Measurements from ENCODE around the gene SPOCK1. TPM values are rescaled to one million over a fixed set of nuclear protein-coding genes. Genes with fewer than 3 reads are reported as not detected.

SPOCK1 gene
- total and polyA plus RNA-seq, 2 of the 4 experiments (the other 2 are of a cell fraction) = 5.0 to 20.3 TPM

DNA sequence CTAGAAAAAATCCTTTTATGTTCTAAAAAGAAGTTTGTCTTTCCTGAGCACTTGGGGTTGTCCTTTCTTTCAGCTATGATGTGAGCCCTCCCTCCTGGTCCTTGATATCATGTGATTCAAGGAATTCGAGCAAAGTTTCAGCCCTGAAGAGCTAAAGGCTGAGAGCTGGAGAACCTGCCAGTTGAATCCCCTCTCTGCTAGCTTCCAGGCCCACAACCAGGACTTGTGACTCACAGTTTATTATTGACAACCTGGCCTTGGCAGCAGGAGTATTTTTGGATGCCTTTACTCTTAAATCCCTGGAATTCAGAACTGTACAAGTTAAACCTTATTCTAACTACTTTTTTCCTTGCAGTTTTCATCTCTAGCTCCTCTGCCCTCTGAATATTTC lies 182.8 kb downstream of the SPOCK1 start:
- Histone ChIP-seq H3K9me3 (ENCODE audit: control insufficient read depth, insufficient read depth, low read length) (no peaks in the 10 kb centered on the region), H3K27ac (ENCODE audit: insufficient read depth, low read length) (no peak overlapping the region), H3K79me1 (ENCODE audit: low read depth in 1 of 2, low read length in 2 of 2) (no peaks in the 10 kb centered on the region), H3K36me3 (ENCODE audit: control insufficient read depth, insufficient read depth, low read length) (no peaks in the 10 kb centered on the region), H4K5ac (ENCODE audit: low read depth, low read length) (no peak overlapping the region), H3K9ac (ENCODE audit: low read depth, low read length) (no peak overlapping the region), H2BK15ac (ENCODE audit: low read depth, low read length) (no peak overlapping the region), H3K4me1 (ENCODE audit: control insufficient read depth, insufficient read depth, low read length) (no peaks in the 10 kb centered on the region), H2AK5ac (ENCODE audit: low read depth, low read length) (no peak overlapping the region), H4K91ac (ENCODE audit: insufficient read depth, low read depth, low read length) (no peak overlapping the region; the same call in 1 of the 2 replicates), H4K20me1 (ENCODE audit: insufficient read depth, low read length) (no peaks in the 10 kb centered on the region), H2BK20ac (ENCODE audit: low read depth, low read length) (no peak overlapping the region), H3K56ac (ENCODE audit: extremely low read depth, insufficient read depth, low read length) (no peak overlapping the region), H2BK5ac (ENCODE audit: low read depth, low read length, poor library complexity, severe bottlenecking) (no peak overlapping the region), H3K4me3 (ENCODE audit: insufficient read depth, low read depth, low read length) (no peak overlapping the region), H3K27me3 (ENCODE audit: control insufficient read depth, insufficient read depth, low read length) (peaks cover 11% of the 10 kb centered on the region), H3K4ac (ENCODE audit: low read depth, low read length) (no peak overlapping the region), H2AK9ac (replicated peaks; ENCODE audit: low read depth, low read length, poor library complexity) (no peak overlapping the region), H4K8ac (ENCODE audit: low read depth in 2 of 2, low read length in 2 of 2) (no peak overlapping the region), H3K4me2 (ENCODE audit: low read depth, low read length) (no peak overlapping the region), H3K9me1 (ENCODE audit: insufficient read depth, low read length) (no peaks in the 10 kb centered on the region; the same call in 1 of the 2 replicates), H2AFZ (replicated peaks; ENCODE audit: low read length, poor library complexity) (no peak overlapping the region), H2BK120ac (ENCODE audit: low read depth, low read length) (no peak overlapping the region), H3K23ac (ENCODE audit: low read depth, low read length) (no peak overlapping the region), H3K18ac (ENCODE audit: low read depth, low read length) (no peak overlapping the region), H3K14ac (replicated peaks; ENCODE audit: low read depth, low read length) (no peak overlapping the region)
- ChIA-PET POLR2A (ENCODE audit: unreplicated experiment) (no interaction called here), CTCF (interaction anchor here (0.6 to 1.0 kb wide), 2 partner anchors 182 to 263 kb away, joined by 3 to 5 read pairs; partner anchors contain the start of gene SPOCK1)
- WGBS, 2 experiments (ENCODE audit: extremely low coverage in 2 of 2, insufficient read length in 1 of 2) = 67% methylated on average over 1 of the region's 1 CpG; no CpG with 5 or more reads in 1 of the 2 experiments
- TF ChIP-seq NFE2L2 (IDR thresholded peaks at IDR 0.05; ENCODE audit: low read depth, low read length) (no peak), FOS (IDR thresholded peaks at IDR 0.05; ENCODE audit: low read depth, low read length) (no peak), RCOR1 (IDR thresholded peaks at IDR 0.05; ENCODE audit: insufficient replicate concordance, low read length) (no peak)
- TF ChIP-seq, protein P1, sequence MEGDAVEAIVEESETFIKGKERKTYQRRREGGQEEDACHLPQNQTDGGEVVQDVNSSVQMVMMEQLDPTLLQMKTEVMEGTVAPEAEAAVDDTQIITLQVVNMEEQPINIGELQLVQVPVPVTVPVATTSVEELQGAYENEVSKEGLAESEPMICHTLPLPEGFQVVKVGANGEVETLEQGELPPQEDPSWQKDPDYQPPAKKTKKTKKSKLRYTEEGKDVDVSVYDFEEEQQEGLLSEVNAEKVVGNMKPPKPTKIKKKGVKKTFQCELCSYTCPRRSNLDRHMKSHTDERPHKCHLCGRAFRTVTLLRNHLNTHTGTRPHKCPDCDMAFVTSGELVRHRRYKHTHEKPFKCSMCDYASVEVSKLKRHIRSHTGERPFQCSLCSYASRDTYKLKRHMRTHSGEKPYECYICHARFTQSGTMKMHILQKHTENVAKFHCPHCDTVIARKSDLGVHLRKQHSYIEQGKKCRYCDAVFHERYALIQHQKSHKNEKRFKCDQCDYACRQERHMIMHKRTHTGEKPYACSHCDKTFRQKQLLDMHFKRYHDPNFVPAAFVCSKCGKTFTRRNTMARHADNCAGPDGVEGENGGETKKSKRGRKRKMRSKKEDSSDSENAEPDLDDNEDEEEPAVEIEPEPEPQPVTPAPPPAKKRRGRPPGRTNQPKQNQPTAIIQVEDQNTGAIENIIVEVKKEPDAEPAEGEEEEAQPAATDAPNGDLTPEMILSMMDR (conservative IDR thresholded peaks at IDR 0.05; ENCODE audit: low read depth, low read length) = no peak
- no TSS peak for BruUV-seq (replicated peaks)
- DNase-seq (peak; percentile 25), ATAC-seq (ENCODE audit: low read depth) (peak; percentile 27; the same call in 1 of the 2 replicates)
- dilution Hi-C loops (cut with HindIII; ENCODE audit: low sequenced_read_pairs, unreplicated experiment) (no loop called here), intact Hi-C loops (cut with micrococcal nuclease) (no loop called here), in situ Hi-C loops (cut with MboI; ENCODE audit: low sequenced_read_pairs) (loop anchor here (25.0 kb wide), 1 partner anchor 421 kb away; the partner anchor contains the start of gene KLHL3)

All from IMR-90 (cell line).